ENCODE measurements around the gene PNMA8A.

The PNMA8A gene

DNA sequence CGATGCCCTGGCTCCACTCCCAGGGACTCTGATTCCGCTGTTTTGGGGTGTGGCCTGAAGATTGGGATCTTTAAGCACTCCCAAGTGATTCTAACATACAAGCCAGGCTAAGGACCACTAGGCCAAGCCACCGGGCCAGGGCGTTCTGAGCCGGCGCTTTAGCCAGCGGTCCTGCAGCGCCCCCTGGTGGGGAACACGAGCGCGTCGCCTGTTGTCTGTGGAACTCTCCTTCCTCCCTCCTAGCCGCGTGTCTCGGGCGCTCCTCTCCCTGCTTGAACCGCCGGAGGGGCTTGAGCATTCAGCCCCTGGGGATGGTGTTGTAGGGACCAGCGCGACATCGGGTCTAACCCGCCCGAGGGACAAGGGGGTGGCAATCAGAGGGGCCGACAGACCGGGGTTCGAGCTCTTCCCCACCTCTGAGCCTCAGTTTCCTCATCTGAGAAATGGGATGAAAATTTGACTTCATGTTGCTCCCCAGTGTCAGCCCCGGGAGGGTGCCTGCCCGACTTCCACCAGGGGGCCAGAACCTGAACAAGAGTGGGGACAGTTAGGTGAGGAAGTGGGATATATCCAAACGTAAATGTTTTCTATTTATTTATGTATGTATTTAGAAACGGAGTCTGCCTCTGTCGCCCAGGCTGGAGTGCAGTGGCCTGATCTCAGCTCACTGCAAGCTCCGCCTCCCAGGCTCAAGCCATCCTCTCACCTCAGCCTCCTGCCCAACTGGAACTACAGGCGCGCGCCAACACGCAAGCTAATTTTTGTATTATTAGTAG lies 42.3 kb upstream of the PNMA8A start:
- TF ChIP-seq CTCF (IDR thresholded peaks at IDR 0.05; ENCODE audit: borderline replicate concordance, control extremely low read depth, extremely low read depth, insufficient read depth, missing control alignments): peak; percentile 61
- DNase-seq (ENCODE audit: low spot score): peak; percentile 87
- in situ Hi-C loops (cut with MboI; ENCODE audit: low sequenced_read_pairs, unreplicated experiment): no loop called here

DNA sequence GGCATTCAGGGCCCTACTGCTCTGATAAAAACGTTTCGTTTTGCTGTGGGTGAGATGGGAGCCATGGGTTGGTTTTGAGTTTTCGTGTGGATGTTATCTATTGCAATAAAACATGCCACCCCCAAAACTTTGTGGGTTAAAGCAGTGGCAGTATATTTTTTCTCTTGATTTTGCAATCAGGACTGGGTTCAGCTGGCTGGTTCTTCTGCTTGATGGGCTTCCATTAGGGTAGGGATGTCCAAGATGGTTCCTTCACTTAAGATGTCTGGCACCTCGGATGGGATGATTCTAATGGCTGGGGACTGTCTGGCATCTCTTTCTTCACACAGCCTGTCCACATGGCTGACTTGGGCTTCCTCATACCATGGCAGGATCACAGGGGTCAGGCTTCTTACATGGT lies 39.9 kb upstream of the PNMA8A start:
- in situ Hi-C loops (cut with MboI; ENCODE audit: low sequenced_read_pairs, unreplicated experiment): no loop called here
- no peak for TF ChIP-seq CTCF (IDR thresholded peaks at IDR 0.05; ENCODE audit: borderline replicate concordance, control extremely low read depth, extremely low read depth, insufficient read depth, missing control alignments)
- DNase-seq (ENCODE audit: low spot score): no peak

GRCh38 chr19:46508206-46508605 lies 36.8 kb upstream of the PNMA8A start:
- in situ Hi-C loops (cut with MboI; ENCODE audit: low sequenced_read_pairs, unreplicated experiment): no loop called here
- no peak for TF ChIP-seq CTCF (IDR thresholded peaks at IDR 0.05; ENCODE audit: borderline replicate concordance, control extremely low read depth, extremely low read depth, insufficient read depth, missing control alignments)
- no peak for DNase-seq (ENCODE audit: low spot score)

- TF ChIP-seq CTCF (IDR thresholded peaks at IDR 0.05; ENCODE audit: borderline replicate concordance, control extremely low read depth, extremely low read depth, insufficient read depth, missing control alignments): no peak
- no peak for DNase-seq (ENCODE audit: low spot score)
- in situ Hi-C loops (cut with MboI; ENCODE audit: low sequenced_read_pairs, unreplicated experiment): no loop called here
Measured at GRCh38 chr19:46503848-46504453, 32.6 kb upstream of the PNMA8A start.

- no peak for TF ChIP-seq CTCF (IDR thresholded peaks at IDR 0.05; ENCODE audit: borderline replicate concordance, control extremely low read depth, extremely low read depth, insufficient read depth, missing control alignments)
- in situ Hi-C loops (cut with MboI; ENCODE audit: low sequenced_read_pairs, unreplicated experiment): no loop called here
- no peak for DNase-seq (ENCODE audit: low spot score)
Measured at GRCh38 chr19:46502891-46503290, 31.5 kb upstream of the PNMA8A start.

GRCh38 chr19:46499692-46500091 lies 28.3 kb upstream of the PNMA8A start:
- no peak for TF ChIP-seq CTCF (IDR thresholded peaks at IDR 0.05; ENCODE audit: borderline replicate concordance, control extremely low read depth, extremely low read depth, insufficient read depth, missing control alignments)
- DNase-seq (ENCODE audit: low spot score): no peak
- in situ Hi-C loops (cut with MboI; ENCODE audit: low sequenced_read_pairs, unreplicated experiment): no loop called here

Measured in GM13976 (cell line).